ENCODE data around the gene CDCP2.

CDCP2 gene

DNA sequence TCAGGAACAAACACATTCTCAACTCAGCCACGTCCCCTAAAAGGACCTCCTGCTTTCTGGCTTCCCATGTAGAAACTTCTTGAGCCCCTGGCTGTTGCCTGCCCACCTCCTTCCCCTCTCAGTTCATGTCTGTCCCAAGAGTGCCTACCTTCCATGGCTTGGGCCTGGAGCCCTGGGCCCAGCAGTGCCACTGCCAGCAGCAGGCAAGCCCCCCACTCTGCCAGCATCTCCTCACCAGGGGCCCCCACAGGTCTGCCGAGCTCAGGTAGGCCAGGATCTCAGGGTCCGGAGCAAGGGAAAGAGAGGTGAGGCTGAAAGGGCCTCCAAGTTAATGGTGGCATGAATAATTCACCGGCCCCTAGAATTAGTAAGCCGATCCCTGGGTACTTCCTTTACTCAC lies at the start of gene CDCP2:
Gene CDCP2, minus strand, starts transcription at position 305 of the 400 bp plus-strand sequence. Its CDS starts 78 bp downstream, at position 227.
- Mint-ChIP-seq H3K4me3 (no peak within 1 kb of the TSS), H3K4me1 (no peaks in the 10 kb centered on the region), H3K27me3 (no peaks in the 10 kb centered on the region), H3K36me3 (no peaks in the 10 kb centered on the region), H3K27ac (no peak within 1 kb of the TSS), H3K9me3 (no peaks in the 10 kb centered on the region)
- ATAC-seq = no peak

DNA sequence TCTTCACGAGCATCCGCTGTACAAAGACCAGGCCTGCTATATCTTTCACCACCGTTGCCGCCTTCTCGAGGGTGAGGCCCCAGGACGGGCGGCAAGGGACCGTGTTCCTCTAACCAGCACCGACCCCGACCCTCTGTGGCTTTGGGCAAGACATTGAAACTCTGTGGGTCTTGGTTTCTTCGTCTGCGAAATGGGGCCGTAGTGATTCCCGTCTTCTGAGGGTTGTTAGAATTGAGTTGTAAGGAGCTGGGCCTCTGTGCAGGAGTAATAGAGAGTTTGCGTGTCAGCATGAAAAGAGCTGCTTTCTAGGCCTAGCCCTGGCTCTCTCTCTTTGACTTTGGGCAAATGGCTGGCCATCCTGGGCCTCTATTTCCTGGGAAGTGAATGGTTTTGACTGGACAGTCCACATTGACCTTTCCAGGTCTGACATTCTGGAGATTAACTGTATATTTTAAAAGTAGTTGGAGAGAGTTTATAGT lies 47.8 kb upstream of the CDCP2 start:
- peak; percentile 42 for ATAC-seq
- Mint-ChIP-seq H3K27ac (peak overlapping the region; percentile 79), H3K27me3 (no peaks in the 10 kb centered on the region)

DNA sequence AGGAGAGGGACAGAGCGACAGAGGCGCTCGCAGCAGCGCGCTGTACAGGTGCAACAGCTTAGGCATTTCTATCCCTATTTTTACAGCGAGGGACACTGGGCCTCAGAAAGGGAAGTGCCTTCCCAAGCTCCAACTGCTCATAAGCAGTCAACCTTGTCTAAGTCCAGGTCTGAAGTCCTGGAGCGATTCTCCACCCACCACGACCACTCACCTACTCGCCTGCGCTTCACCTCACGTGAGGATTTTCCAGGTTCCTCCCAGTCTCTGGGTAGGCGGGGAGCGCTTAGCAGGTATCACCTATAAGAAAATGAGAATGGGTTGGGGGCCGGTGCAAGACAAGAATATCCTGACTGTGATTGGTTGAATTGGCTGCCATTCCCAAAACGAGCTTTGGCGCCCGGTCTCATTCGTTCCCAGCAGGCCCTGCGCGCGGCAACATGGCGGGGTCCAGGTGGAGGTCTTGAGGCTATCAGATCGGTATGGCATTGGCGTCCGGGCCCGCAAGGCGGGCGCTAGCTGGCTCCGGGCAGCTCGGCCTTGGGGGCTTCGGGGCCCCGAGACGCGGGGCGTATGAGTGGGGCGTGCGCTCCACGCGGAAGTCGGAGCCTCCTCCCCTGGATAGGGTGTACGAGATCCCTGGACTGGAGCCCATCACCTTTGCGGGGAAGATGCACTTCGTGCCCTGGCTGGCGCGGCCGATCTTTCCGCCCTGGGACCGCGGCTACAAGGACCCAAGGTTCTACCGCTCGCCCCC lies 47.1 kb upstream of the CDCP2 start, which contains the start of the genes CYB5RL and MRPL37:
Gene CYB5RL, minus strand, starts transcription at position 266 of the 754 bp plus-strand sequence. CDS start 4,414 bp downstream, outside the sequence.
Gene MRPL37, plus strand, starts transcription at position 403 of the 754 bp plus-strand sequence. Its CDS starts 77 bp downstream, at position 480.
- no peaks in the 10 kb centered on the region for H3K27me3 Mint-ChIP-seq
- H3K9me3 Mint-ChIP-seq = no peaks in the 10 kb centered on the region
- peak; percentile 99 for ATAC-seq
- peak within 1 kb of the TSS; percentile 79 for H3K27ac Mint-ChIP-seq
- H3K4me1 Mint-ChIP-seq = peaks cover 30% of the 10 kb centered on the region
- H3K4me3 Mint-ChIP-seq = peak within 1 kb of the TSS; percentile 91
- peaks cover 10% of the 10 kb centered on the region for H3K36me3 Mint-ChIP-seq

More for the DNA sequence above, 47.8 kb upstream of the CDCP2 start:
- Mint-ChIP-seq H3K4me1 (peaks cover 30% of the 10 kb centered on the region), H3K9me3 (no peaks in the 10 kb centered on the region), H3K4me3 (peak overlapping the region; percentile 91), H3K36me3 (peaks cover 12% of the 10 kb centered on the region)

DNA sequence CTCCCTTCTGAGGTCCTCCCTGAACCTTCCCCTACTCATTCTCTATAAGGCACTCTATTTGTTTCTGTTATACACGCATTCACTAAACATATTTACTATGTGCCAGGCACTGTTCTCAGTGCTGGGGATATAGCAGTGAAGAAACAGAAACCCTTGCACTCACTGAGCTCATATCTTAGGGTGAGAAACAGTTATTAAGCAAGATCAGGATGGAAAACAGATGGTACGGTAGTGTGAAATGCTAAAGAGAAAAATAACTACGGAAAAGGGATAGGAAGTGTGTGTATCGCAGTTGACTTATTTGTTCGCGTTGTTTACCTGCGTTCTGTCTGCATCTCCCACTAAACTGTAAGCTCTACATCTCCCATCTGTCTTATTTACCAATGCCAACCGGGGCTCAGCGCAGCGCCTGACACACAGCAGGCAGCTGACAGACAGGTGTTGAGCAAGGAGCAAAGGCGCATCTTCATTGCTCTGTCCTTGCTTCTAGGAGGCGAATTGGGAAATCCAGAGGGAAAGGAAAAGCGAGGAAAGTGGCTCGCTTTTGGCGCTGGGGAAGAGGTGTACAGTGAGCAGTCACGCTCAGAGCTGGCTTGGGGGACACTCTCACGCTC lies 46.5 kb upstream of the CDCP2 start:
- Mint-ChIP-seq H3K4me1 (peaks cover 30% of the 10 kb centered on the region), H3K27ac (peak overlapping the region; percentile 79), H3K4me3 (peak overlapping the region; percentile 91), H3K36me3 (peaks cover 13% of the 10 kb centered on the region), H3K9me3 (no peaks in the 10 kb centered on the region), H3K27me3 (no peaks in the 10 kb centered on the region)
- ATAC-seq = no peak

DNA sequence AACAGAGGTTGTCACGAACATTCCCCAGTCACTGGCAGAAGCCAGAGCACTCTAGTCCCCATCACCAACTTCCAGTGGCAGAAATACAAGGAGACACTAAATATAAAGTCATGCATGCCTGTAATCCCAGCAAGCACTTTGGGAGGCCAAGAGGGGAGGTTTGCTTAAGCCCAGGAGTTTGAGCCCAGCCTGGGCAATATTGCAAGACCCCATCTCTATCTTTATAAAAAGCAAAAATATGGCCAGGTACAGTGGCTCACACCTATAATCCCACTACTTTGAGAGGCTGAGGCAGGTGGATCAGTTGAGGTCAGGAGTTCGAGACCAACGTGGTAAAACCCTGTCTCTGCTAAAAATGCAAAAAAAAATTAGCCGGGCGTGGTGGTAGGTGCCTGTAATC lies 40.7 kb upstream of the CDCP2 start:
- H3K4me1 Mint-ChIP-seq = no peaks in the 10 kb centered on the region
- H3K27ac Mint-ChIP-seq = no peak overlapping the region
- H3K4me3 Mint-ChIP-seq = no peak overlapping the region
- no peak for ATAC-seq
- H3K9me3 Mint-ChIP-seq = no peaks in the 10 kb centered on the region
- no peaks in the 10 kb centered on the region for H3K27me3 Mint-ChIP-seq
- H3K36me3 Mint-ChIP-seq = peaks cover 44% of the 10 kb centered on the region

DNA sequence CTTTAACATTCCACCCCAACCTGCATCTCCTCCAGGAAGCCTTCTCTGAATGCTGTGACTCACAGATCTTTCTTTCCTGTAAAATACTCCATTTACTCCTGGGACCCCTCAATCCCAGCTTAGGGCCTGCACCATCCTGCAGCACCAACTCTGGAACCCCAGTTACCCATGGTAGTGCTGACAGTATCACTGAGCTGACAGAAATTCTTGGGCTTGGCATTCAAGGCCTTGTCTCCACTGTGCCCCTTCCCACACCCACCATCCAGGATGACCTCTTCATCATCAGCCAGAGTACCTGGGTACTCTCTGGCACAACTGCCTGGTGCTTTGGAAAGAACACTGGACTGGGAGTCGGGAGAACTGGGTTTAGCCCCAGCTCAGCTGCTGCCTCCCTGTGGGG lies 38.7 kb upstream of the CDCP2 start:
- no peak overlapping the region for H3K4me3 Mint-ChIP-seq
- H3K4me1 Mint-ChIP-seq = no peaks in the 10 kb centered on the region
- no peak for ATAC-seq
- peaks cover 52% of the 10 kb centered on the region for H3K36me3 Mint-ChIP-seq
- H3K27me3 Mint-ChIP-seq = no peaks in the 10 kb centered on the region
- H3K9me3 Mint-ChIP-seq = no peaks in the 10 kb centered on the region
- H3K27ac Mint-ChIP-seq = no peak overlapping the region

DNA sequence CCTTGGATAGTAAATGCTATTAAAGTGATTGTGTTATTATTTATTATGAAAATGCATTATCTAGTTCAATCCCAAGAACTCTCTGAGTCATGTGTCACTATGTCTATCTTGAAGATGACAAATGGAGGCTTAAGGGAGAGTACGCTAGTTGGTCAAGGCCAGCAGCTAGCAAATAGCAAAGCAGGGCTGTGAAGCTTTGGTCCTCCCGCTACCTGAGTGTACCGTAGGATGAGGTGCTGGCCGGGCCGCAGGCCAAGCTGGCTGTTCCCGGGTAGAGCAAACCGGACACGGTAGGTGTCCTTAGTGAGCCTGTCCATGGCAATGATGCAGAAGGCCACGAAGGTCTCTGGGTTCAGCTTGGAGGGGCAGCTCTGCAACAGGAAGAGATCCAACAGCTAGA lies 37.7 kb upstream of the CDCP2 start:
- H3K36me3 Mint-ChIP-seq = peaks cover 57% of the 10 kb centered on the region
- no peak overlapping the region for H3K27ac Mint-ChIP-seq
- H3K9me3 Mint-ChIP-seq = peaks cover 2% of the 10 kb centered on the region
- no peaks in the 10 kb centered on the region for H3K4me1 Mint-ChIP-seq
- H3K4me3 Mint-ChIP-seq = no peak overlapping the region
- ATAC-seq = no peak
- H3K27me3 Mint-ChIP-seq = no peaks in the 10 kb centered on the region

DNA sequence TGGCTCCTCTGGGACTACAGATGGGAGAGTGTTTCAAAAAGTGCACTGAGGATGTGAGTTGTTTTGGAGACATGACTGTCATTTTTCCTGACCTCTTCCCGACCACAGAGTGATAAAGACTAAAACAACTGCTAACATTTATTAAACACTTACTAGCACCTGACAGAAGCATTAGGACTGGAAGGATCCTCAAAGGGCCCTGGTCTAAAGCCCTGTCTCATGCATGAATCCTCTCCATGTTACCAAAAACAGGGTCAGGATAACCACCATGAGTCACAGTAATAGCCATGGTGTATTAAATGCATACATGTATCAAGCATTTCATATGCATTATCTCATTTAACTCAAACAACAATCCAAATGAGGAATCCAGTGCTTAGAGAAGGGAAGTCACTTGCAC lies 35.5 kb upstream of the CDCP2 start:
- H3K36me3 Mint-ChIP-seq = peaks cover 50% of the 10 kb centered on the region
- no peaks in the 10 kb centered on the region for H3K4me1 Mint-ChIP-seq
- H3K9me3 Mint-ChIP-seq = peaks cover 2% of the 10 kb centered on the region
- no peaks in the 10 kb centered on the region for H3K27me3 Mint-ChIP-seq
- no peak overlapping the region for H3K4me3 Mint-ChIP-seq
- ATAC-seq = no peak
- no peak overlapping the region for H3K27ac Mint-ChIP-seq

DNA sequence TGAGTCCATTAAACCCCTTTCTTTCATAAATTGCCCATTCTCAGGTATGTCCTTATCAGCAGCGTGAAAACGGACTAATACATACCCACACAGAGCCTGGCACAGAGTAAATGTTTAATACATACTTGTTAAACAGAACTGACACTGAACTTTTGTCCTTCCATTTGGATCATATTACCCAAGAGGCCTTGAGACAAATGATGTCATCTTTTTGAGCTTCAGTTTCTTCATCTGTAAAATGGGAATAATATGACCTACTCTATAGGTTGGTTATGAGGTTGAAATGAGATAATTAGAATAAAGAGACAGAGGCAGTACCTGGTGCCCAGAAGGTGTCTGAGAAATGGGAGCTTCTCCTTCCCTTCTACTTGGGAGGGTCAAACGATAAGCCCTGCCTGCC lies 33.3 kb upstream of the CDCP2 start:
- H3K4me3 Mint-ChIP-seq = no peak overlapping the region
- ATAC-seq = no peak
- H3K27me3 Mint-ChIP-seq = no peaks in the 10 kb centered on the region
- H3K4me1 Mint-ChIP-seq = no peaks in the 10 kb centered on the region
- H3K27ac Mint-ChIP-seq = no peak overlapping the region
- H3K9me3 Mint-ChIP-seq = peaks cover 2% of the 10 kb centered on the region
- H3K36me3 Mint-ChIP-seq = peaks cover 48% of the 10 kb centered on the region

DNA sequence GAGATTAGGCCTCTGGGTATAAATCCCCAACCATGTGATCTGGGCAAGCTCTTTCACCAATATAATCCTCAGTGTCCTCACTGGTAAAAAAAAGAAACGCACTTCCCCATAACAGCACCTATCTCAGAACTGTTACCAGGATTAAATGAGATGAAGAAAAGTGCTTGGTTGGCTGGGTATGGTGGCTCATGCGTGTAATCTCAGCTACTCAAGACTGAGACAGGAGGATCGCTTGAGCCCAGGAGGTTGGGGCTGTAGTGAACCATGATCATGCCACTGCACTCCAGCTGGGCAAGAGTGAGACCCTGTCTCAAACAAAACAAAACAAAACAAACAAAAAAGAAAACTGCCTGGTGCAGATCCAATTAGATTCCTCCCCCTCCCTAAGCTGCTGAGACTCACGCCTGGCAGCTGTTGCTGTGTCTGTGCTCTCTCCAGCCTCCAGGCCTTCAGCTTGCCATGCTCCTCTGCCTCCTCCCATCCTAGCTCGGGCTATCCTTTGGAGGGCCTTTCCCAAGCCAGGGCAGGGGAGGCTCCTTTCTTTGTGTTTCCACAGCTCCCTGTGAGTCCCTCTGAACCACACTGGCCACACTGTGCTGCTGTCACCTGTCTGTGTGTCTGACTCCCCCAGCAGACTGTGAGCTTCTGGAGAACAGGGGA lies 28.0 kb upstream of the CDCP2 start:
- Mint-ChIP-seq H3K27me3 (no peaks in the 10 kb centered on the region), H3K36me3 (peaks cover 40% of the 10 kb centered on the region), H3K4me3 (no peak overlapping the region), H3K4me1 (no peaks in the 10 kb centered on the region), H3K27ac (no peak overlapping the region), H3K9me3 (peaks cover under 1% of the 10 kb centered on the region)
- ATAC-seq = no peak

DNA sequence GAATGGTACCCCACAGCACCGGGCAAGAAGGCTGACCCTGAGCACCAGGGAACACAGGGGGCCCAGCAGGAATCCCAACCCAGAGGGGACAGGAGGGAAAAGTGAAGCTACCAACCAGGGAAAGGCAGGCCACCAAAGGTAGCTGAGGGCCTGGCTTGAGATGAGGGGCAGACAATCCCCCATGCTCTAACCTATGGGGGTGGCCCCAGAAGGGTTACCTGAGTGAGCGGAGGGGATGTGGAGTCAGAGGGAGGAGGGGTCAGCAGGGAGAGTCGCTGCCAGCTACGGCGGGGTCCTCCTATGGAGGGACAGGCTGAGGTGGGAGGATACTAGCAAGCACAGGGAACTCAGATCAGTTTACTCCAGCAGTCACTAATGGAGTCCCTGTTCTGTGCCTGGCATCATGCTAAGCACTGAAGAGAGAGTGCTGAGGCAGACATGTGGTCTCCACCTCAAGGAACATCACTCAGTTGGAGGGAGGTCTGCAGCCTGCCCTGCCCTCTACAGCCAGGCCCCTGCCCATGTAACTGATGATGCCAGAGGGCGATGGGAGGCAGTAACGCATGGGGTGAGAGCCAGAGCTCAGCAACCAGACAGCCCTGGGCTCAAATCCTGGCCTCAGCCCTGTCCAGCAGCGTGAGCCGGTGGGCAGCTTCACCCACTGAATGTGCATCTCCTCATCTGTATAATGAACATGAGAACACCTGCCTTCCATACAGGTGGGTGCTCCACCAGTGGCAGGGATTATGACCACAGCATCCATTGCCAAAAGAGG lies 25.7 kb upstream of the CDCP2 start:
- Mint-ChIP-seq H3K4me3 (no peak overlapping the region), H3K4me1 (no peaks in the 10 kb centered on the region), H3K27me3 (no peaks in the 10 kb centered on the region), H3K9me3 (no peaks in the 10 kb centered on the region), H3K27ac (no peak overlapping the region), H3K36me3 (peaks cover 31% of the 10 kb centered on the region)
- ATAC-seq = no peak

DNA sequence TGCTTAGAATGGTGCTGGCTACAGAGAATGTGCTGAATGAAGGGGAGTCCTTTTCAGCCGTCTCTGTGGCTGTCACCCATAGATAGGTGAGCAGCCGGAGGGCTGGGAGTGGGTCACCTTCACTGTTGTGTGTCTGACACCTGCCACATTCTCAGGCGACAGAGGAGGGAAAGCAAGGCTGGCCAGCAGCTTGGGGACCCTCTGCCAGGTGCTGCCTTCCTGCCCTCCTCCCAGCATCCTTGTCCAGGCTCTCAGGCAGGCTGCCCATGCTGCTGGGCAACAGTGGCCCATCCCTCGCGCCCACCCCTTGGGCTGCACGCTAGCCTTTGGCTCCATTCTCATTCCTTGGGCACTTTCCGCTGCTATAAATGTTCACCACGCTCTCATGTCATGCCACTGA lies 24.9 kb upstream of the CDCP2 start:
- Mint-ChIP-seq H3K27ac (no peak overlapping the region), H3K36me3 (peaks cover 25% of the 10 kb centered on the region), H3K9me3 (no peaks in the 10 kb centered on the region), H3K4me3 (no peak overlapping the region), H3K4me1 (no peaks in the 10 kb centered on the region), H3K27me3 (no peaks in the 10 kb centered on the region)
- no peak for ATAC-seq

DNA sequence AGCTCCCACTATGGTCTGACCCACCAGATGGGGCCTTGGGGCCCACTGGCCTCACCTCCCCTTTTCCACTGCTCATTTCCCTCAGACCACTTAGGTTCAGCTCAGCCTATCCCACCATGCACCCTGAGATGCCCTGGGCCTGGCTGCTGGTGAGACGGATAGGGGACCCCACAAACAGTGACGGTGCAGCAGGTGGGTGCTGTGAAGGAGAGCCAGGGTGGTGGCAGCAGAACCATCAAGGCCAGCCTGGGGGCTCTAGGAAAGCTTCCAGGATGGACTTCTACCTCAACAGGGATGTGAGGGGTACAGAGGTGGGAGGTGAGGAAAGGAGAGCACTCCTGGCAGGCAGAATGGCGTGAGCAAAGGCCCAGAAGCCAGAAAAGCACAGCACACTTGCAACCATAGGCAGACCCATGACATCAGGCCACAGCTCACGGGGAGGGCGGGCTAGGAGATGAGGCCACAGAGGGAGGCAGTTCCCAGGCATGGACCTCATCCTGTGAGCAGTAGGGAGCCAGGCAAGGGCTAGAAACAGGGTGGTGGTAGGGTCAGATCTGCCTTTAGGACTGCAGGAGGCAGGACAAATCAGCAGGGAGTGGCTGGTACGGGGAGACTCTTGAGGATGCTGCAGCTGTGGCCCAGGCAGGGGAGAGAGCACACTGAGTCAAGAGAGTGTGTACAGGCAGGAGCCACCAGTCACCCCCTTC lies 24.0 kb upstream of the CDCP2 start:
- Mint-ChIP-seq H3K36me3 (peaks cover 27% of the 10 kb centered on the region), H3K27ac (no peak overlapping the region), H3K27me3 (no peaks in the 10 kb centered on the region), H3K4me1 (no peaks in the 10 kb centered on the region), H3K4me3 (no peak overlapping the region), H3K9me3 (no peaks in the 10 kb centered on the region)
- no peak for ATAC-seq

DNA sequence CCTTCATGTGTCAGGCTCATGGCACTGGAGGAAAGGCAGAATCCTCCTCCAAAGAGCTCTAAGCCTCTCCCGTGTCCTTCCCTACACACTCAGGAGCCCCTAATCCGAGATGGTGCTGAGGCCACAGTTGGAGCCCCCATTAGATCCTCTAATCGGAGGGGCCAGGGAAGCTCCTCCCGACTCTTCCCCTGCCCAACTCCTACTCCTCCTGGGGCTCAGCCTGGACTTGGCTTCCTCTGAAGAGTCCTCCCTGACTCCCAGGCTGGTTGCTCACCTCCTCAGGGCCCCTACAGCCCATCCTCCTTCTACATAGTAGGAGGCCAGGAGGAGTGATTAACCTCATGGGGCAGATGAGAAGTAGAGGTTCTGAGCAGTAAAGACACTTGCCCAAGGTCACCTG lies 21.3 kb upstream of the CDCP2 start:
- no peak overlapping the region for H3K4me3 Mint-ChIP-seq
- no peaks in the 10 kb centered on the region for H3K27me3 Mint-ChIP-seq
- ATAC-seq = no peak
- no peaks in the 10 kb centered on the region for H3K9me3 Mint-ChIP-seq
- H3K36me3 Mint-ChIP-seq = peaks cover 21% of the 10 kb centered on the region
- H3K27ac Mint-ChIP-seq = no peak overlapping the region
- H3K4me1 Mint-ChIP-seq = no peaks in the 10 kb centered on the region
